NCI-H1092 treated with DMSO at 0.1 percent for 48 hours (cell line): Measurements from ENCODE around the gene IL17RC.
"Not testable (repeated sequence)": the region's sequence is repeated elsewhere in the genome, so short reads cannot be mapped to it uniquely, and the experiment has no call there.

ENCODE experiments used
- DNase-seq: peaks from one replicate; lab custom pipeline; 2025; lab: John Stamatoyannopoulos, UW

The IL17RC gene

DNA sequence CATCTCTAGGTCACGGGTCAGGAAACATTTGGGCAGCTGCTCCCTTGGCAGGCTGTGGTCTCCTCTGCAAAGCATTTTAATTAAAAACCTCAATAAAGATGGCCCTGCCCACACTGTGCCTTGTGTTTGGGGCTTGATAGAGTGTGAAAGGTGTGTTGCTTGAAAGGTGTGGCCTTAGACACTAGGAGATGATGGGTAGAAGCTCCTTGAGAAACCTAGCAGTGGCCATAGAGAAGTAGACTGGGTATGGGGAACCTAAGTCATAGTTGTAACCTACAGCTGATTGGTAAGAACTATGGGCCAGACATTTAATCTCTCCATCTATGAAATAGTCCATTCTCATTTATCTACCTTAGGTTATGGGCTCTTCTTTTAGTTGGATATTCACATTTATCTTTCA, 23.2 kb upstream of the IL17RC start:
- no peak for DNase-seq

DNA sequence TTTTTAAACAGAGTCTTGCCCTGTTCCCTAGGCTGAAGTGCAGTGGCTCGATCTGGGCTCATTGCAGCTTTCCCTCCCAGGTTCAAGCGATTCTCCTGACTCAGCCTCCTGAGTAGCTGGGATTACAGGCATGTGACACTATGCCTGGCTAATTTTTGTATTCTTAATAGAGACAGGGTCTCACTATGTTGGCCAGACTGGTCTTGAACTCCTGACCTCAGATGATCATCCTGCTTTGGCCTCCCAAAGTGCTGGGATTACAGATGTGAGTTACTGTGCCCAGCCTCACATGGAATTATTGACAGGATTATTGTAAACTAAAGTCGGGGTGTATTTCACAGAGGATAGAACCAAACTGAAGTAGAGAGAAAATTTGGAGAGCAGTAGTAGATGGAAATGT, 21.2 kb upstream of the IL17RC start:
- not testable (repeated sequence) for DNase-seq

DNA sequence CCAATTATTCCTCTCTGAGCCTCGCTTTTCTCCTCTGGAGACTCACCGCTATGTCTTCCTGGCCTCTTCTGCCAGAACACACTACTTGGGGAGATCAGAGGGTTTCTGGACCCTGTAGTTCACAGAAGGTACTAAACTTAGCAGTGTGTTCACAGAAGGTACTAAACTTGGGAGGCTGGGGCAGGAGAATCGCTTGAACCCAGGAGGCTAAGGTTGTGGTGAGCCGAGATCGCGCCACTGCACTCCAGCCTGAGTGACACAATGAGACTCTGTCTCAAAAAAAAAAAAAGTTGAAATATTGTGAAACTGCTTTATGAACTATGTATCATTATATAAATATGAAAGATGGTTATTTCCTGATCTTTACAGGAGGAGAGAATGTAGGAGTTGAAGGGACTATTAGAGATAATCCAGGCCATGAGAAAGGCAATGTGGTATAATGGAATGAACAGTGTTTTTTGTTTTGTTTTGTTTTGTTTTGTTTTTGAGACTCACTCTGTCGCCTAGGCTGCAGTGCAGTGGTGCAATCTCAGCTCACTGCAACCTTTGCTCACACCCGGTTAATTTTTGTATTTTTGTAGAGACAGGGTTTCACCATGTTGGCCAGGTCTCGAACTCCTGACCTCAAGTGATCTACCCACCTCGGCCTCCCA, 20.0 kb upstream of the IL17RC start:
- not testable (repeated sequence) for DNase-seq

DNA sequence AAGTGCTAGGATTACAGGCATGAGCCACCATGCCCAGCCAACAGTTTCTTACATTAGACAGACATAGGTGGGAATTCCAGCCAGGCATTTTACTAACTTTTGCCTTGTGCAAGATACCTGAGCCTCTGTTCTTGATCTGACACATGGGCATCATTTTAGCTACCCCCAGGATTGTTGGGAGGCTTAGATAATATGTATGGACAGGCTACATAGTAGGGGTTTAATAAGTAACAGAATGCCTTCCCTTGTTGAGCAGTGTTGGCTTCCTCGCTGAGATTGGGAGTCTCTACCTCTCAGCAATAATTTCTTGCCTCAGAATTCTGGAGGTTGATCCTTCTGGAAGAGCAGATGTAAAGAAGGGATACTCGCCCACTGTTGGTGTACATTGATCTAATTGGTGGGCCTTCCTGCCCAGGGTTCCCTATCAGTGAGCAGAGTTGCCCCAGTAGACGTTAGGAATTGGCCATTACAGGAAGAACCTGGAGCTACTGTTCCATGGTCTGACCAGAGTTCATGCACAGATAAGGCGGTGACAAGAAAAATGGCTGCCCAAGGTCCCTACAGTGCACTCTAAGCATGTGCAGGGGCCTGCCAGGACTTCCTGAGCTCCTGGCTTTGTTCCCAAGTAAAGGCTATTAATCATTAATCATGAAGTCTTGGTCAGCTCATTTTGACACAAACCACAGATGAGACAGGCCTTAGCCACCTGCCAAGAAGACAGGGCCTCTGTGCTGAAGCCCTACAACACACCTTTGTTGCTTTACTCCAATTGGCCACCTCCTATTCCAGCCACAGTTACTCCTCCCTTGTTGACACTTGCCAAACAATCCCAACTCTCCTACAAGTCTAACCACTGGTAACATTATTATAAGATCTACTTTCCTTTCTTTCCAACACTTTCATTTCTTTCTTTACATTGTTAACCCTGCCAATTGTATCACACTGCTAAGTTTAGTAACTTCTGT, 19.2 kb upstream of the IL17RC start:
- no peak for DNase-seq

DNA sequence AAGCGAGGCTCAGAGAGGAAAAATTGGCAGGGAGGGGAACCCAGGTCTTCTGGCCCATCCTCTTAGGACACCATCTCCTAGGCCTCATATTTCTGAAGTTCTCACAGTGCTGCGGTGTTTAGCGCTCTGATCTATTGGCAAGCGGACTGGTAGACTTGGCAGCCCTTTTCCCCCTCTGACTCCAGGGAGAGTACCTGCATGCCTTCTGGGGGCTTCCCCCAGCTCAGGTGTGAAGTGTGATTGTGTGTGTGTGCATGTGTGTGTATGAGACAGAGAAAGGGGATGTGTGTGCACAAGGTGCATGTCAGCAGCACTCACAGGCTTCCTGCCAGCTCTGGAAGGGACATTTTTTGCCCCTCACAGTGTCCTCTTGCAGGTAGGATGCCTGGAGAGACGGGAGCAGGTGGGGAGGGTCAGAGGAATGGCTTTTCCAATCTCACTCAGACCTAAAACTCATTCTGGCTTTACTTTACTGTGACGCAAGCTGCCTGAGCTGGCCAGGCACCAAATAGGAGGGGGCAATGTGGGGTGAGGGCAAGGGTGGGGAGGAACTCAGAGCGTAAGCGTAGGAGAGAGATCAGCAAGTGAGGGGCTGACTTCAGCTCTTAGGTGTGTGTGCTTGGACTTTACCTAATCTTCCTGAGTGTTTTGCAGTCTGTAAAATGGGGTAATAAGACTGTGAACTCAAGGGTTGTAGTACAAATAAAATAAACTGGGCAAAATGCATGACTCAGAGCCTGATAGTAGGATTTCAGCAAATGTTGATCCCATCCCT, 18.2 kb upstream of the IL17RC start:
- DNase-seq, result no peak

DNA sequence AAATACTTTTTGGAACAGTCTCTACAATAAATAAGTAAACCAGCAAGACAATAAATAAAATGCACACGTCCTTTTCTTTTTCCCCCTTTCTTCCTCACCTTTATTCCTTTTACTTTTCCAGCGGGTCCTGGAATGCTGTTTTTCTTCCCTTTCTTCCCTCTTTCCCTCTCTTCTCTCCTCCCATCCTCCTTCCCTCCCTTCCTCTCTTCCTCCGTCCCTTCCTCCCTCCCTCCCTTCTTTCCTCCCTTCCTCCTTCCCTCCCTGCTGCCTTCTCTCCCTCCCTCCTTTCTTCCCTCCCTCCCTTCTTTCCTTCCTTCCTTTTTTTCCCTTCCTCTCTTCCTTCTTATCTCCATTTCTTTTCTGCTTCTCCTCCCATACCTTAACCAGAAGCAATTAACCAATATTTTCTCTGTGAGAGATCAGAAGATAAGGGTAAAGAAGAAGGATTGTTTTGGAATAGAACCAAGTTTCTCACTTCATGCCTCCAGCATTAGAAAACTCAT, 17.6 kb upstream of the IL17RC start:
- no peak for DNase-seq

DNA sequence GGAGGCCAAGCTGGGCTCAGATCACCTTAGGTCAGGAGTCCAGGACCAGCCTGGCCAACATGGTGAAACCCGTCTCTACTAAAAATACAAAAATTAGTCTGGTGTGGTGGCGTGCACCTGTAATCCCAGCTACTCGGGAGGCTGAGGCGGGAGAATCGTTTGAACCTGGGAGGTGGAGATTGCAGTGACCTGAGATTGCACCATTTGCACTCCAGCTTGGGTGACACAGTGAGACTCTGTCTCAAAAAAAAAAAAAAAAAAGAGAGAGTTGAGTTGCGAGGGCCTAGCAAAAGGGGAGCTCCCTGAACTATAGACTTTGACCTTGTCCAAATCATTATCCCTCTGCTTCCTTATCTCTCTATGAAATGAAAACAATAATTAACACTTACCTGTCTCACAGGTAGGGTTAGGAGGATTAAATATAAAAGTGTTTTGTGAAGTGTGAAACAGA, 15.9 kb upstream of the IL17RC start:
- DNase-seq, result not testable (repeated sequence)

DNA sequence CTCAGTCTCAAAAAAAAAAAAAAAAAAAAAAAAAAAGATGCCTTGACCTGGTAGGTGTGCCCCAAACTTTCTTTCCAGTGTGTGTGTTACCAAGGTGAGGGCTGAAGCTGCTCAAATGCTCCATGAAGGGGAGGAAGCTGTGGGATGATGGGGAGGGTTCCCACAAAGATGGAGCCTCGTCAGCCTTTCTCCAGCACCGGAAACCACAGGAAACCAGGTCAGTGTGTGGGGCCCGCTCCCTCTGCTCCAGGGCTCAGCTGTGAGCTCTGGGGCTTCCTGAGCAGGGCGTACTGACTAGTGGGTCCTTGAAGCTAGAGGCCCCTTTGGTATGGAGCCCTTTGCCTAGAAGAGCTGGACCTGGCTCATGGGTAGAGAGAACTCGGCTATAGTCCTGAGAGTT, 14.9 kb upstream of the IL17RC start:
- no peak for DNase-seq

DNA sequence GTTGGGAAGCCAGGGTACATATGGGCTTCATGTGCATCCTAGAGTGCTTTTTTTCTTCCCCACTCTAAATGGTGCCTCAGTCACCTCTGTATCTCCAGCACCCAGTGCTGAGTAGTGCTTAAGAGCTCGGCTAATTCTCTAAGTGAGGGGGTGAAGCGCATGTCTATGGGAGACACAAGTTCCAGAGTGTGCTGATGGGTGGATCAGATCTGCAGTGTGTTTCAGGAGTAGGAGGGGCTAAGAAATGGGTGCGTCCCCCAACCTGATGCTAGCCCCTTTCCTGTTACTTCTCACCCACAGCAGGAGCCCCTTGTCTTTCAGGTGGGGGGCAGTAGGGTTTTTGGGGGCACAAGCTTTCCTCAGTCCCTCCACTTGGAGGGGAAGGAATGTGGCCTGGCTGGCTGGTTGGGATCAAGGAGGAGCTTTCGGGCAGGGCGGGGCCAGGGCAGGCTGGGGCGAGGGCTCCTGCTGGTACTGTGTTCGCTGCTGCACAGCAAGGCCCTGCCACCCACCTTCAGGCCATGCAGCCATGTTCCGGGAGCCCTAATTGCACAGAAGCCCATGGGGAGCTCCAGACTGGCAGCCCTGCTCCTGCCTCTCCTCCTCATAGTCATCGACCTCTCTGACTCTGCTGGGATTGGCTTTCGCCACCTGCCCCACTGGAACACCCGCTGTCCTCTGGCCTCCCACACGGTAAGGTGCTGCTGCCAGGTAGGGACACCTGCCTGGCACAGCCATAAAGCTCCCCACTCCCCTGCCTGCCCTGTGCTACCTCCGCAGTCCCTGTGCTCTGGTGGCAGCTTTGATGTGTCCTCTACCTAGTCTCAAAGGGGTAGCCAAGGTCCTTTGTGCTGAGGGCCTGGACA, 14.3 kb upstream of the IL17RC start, which contains the start of gene IL17RE:
TSS of gene IL17RE (plus strand) at position 477 of the 866 bp plus-strand sequence. CDS start at position 562, 85 bp downstream.
- no peak for DNase-seq

DNA sequence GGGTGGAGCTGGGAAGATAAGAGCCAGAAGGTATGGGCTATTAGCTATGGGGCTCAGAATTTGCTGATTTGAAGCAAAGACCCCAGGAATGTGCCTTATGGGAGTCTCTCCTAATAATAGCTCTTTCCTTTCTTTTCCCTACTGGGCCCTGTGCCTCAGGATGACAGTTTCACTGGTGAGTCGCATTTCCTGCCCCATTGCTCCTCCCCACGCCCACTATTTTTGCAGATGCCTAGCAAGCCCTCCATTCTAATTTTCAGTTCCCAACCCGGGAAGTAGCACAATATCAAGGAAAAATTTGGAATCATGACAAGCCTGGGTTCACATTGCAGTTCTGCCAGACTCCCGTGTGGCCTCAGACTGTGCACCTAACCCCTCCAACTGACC, 13.7 kb upstream of the IL17RC start:
- DNase-seq, result no peak

DNA sequence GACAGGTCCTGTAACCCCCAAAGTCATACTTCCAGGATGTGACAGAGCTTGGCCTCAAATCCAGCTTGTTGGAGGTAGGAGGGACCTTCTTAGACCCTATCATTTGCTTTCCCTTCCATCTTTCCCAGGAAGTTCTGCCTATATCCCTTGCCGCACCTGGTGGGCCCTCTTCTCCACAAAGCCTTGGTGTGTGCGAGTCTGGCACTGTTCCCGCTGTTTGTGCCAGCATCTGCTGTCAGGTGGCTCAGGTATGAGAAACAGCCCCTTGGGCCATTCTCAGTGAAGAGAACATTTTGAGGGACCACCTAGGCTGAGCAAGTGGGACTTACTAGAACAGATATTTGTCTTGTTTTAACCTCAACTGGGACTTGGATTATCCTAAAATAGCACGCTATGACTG, 13.0 kb upstream of the IL17RC start:
- DNase-seq, result no peak

DNA sequence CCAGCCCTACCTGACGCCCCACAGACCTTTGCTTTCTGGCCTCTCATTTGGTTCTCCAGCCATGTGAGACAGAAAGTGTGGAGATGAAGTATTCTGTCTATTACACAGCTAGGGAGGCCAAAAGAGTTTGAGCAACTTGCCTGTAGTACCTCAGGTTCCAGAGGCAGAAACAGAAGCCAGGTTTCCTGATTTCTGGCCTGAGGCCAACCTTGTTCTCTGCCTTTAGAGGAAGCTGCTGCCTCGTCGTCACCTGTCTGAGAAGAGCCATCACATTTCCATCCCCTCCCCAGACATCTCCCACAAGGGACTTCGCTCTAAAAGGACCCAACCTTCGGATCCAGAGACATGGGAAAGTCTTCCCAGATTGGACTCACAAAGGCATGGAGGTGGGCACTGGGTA, 10.4 kb upstream of the IL17RC start:
- no peak for DNase-seq

DNA sequence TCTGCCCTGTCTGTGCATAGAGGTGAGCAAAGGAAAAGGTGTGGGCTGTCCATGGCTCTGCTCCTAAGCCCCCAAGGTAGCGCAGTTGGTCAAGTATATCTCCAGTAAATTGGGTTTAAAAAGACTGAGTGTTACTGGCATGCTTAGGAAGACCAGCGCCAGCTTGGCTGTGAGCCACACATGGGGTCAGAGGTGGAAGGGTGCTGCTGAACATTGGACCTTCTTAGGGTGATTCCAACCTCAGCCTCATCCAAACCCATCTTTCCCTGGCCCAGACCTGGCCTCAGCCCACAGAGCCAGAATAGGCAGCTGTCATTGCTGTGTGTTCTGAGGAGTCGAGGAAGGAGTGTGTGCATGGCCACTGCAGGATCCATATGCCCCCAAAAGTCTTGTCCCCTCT, 8.6 kb upstream of the IL17RC start:
- DNase-seq, result no peak

DNA sequence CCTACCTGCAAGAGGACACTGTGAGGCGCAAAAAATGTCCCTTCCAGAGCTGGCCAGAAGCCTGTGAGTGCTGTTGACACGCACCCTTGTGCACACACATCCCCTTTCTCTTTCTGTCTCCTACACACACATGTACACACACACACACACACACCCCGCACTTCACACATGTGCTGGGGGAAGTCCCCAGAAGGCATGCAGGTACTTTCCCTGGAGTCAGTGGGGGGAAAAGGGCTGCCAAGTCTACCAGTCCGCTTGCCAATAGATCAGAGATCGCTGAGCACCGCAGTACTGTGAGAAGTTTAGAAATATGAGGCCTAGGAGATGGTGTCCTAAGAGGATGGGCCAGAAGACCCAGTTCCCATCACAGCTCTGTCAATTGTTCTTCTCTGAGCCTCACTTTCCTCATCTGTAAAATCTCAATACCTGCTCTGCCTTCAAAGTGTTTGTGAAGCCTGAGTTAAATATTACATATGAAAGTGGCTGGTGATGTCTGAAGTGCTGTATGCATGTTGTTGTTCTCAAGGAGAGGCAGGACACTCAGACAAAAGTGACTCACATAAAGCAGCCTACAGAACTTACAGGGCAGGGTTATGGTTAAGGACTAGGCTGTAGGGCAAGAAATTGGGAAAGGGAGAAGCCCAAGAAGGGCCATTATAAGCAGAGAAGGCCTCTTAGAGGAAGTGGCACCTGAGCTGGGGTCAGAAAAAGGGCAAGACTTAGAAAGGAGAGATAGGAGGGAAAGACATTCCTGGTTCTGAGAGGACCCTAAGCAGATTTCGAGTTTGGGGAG, 7.5 kb upstream of the IL17RC start:
- no peak for DNase-seq

DNA sequence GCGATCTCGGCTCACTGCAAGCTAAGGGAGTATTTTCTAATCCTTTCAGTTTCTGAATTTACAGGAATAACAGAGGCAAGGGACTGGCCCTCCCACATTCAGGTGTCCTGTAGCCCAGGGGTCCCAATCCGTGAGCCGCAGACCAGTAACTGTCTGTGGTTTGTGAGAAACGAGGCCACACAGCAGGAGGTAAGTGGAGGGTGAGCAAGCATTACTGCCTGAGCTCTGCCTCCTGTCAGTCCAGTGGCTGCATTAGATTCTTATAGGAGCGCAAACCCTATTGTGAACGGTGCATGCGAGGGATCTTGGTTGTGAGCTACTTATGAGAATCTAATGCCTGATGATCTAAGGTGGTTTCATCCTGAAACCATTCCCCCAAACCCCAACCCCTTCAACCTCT, 5.0 kb upstream of the IL17RC start:
- no peak for DNase-seq

DNA sequence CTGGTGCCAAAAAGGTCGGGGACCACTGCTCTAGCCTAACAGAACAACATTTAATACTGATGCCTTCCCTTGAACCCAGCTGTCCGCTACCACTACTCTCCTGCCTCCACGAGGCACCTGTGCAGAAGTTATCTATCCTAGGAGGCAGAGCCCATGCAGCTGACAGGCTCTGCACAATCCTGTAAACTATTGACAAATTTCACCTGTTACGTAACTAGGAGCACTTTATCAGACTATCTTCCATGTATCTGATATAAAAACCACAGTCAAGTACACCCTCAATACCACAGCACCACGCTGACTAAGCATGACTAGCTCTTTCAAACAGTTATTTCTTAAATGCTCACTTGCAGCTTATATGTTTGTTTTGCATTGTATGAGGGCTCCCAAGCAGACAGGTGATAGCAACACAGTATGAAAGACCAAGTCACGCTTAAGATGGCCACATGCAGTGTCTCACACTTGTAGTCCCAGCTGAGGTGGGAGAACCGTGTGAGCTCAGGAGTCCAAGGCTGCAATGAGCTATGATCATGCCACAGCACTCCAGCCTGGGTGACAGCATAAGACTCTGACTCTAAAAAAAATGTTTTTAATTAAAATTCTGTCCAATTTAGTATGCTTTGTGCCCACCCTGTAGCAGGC, 4.5 kb upstream of the IL17RC start:
- no peak for DNase-seq

DNA sequence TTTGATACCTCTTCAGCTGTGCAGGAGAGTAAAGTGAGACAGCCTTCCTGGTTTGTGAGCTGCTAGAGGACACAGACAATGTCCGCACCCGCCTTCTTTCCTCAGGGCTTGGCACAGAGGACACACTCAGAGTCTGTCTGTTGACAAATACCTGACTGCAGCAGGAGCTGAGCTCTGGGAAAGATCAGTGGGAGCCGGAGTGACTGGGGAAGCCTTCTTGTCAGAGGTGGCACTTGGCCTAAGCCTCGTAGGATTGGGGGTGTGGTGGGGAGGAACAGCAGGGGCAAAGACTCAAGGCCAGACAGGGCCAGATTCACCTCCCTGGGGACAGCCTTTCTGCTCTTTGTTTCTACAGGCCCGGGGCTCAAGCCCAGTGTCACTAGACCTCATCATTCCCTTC, 3.3 kb upstream of the IL17RC start:
- no peak for DNase-seq

DNA sequence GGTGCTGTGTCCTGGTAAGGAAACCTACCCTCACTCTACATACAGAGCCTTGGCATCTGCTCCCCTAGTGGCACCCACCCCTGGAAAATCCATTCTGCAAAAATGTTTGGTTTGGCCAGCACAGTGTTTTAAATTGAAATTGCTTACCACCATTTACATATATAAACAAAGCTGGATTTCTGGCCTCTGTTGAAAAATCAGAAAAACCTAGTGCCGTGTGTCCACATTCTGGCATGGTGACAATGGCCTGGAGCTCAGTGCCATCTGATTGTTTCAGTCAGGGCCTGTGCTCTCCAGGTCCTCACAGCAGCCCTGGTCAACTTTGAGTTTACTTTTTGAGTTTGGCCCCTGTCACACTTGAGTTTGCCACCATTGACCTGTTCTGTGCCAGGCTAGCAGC, 2.9 kb upstream of the IL17RC start:
- DNase-seq, result no peak

DNA sequence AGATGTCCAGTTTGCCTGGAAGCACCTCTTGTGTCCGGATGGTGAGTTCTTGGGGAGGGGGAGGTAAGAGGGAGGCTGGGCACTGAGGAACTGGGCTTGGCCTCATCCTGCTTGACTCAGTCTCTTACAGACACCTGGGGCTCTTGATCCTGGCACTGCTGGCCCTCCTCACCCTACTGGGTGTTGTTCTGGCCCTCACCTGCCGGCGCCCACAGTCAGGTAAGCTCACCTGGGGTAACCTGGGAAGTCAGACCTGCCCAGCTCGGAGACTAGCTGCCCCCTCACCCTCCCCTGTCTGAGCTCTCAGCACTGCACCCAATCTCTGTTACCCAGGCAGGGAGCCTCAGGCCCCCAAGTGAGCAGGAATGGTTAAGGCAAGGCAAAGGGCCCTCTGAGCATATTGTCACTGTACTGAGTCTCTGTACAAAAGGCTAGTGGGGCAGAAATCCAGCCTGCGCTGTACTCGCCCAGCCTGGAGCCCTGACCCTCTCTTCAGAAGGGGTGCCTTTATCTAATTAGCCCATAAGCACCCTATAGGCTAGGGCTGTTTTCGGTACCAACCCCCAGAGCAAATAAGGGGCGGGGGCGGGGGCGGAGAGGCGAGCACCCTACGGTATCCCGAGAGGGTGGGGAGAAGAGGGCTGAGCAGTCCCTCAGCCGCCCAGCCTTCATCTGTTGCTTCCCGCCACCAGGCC, 2.2 kb upstream of the IL17RC start:
- DNase-seq, result no peak
